ENCODE data around the gene CNOT3. TPM values are rescaled to one million over a fixed set of nuclear protein-coding genes. Genes with fewer than 3 reads are reported as not detected.
A peak's percentile ranks its signal among the peaks of the same experiment; 100 is the strongest.

Gene CNOT3
- total RNA-seq, 4 donors from 2014 or later: 21.6 to 30.3 (median 24.8) TPM

- Histone ChIP-seq H3K4me1 (peaks cover 0 to 6% (median 0%) of the 10 kb centered on the region in 4 donors), H3K36me3 (peaks cover 11 to 100% (median 68%) of the 10 kb centered on the region in 3 donors), H3K27ac (peak overlapping the region in 1 of 4 donors; percentile 11), H3K9me3 (no peaks in the 10 kb centered on the region), H3K4me3 (no peak overlapping the region), H3K27me3 (no peaks in the 10 kb centered on the region)
- 65 to 85% methylated on average over 3 of the region's 3 CpGs for WGBS, 2 donors
- no peak for DNase-seq (ENCODE audit: low spot score in 2 of 2)
- TF ChIP-seq POLR2A (IDR thresholded peaks at IDR 0.05): no peak
- no peak for TF ChIP-seq CTCF (IDR thresholded peaks at IDR 0.05)
- TF ChIP-seq EP300 (IDR thresholded peaks at IDR 0.05): no peak
Observed at GRCh38 chr19:54147676-54148075, 10.1 kb downstream of the CNOT3 start.

- H3K9me3 ChIP-seq: no peaks in the 10 kb centered on the region
- H3K4me3 ChIP-seq: no peak overlapping the region
- H3K27ac ChIP-seq: peak overlapping the region in 1 of 4 donors; percentile 11
- 67 to 84% methylated on average over 11 to 12 of the region's 19 CpGs for WGBS, 2 donors
- TF ChIP-seq EP300 (IDR thresholded peaks at IDR 0.05) (no peak), POLR2A (IDR thresholded peaks at IDR 0.05) (no peak), CTCF (IDR thresholded peaks at IDR 0.05) (no peak)
- peaks cover 7 to 100% (median 68%) of the 10 kb centered on the region in 3 donors for H3K36me3 ChIP-seq
- no peaks in the 10 kb centered on the region for H3K27me3 ChIP-seq
- no peak for DNase-seq (ENCODE audit: low spot score in 2 of 2)
- peaks cover 0 to 11% (median 0%) of the 10 kb centered on the region in 4 donors for H3K4me1 ChIP-seq
Observed at GRCh38 chr19:54148158-54148557, 10.6 kb downstream of the CNOT3 start.

- peaks cover 7 to 100% (median 66%) of the 10 kb centered on the region in 3 donors for H3K36me3 ChIP-seq
Observed at GRCh38 chr19:54149021-54149812, 11.7 kb downstream of the CNOT3 start.

GRCh38 chr19:54151362-54152035 lies 13.9 kb downstream of the CNOT3 start:
- peaks cover 2 to 100% (median 72%) of the 10 kb centered on the region in 3 donors for H3K36me3 ChIP-seq
- TF ChIP-seq EP300 (IDR thresholded peaks at IDR 0.05): no peak
- no peak for TF ChIP-seq CTCF (IDR thresholded peaks at IDR 0.05)
- TF ChIP-seq POLR2A (IDR thresholded peaks at IDR 0.05): no peak
- H3K27me3 ChIP-seq: no peaks in the 10 kb centered on the region
- no peak for DNase-seq (ENCODE audit: low spot score in 2 of 2)
- peaks cover 0 to 15% (median 0%) of the 10 kb centered on the region in 4 donors for H3K4me1 ChIP-seq
- no peak overlapping the region for H3K4me3 ChIP-seq
- 79 to 85% methylated on average over 23 of the region's 23 CpGs for WGBS, 2 donors
- no peak overlapping the region for H3K27ac ChIP-seq
- H3K9me3 ChIP-seq: no peaks in the 10 kb centered on the region

More at GRCh38 chr19:54149021-54149812, 11.7 kb downstream of the CNOT3 start:
- no peak for TF ChIP-seq EP300 (IDR thresholded peaks at IDR 0.05)
- no peak for TF ChIP-seq CTCF (IDR thresholded peaks at IDR 0.05)
- TF ChIP-seq POLR2A (IDR thresholded peaks at IDR 0.05): no peak
- Histone ChIP-seq H3K27ac (no peak overlapping the region), H3K4me1 (peaks cover 0 to 15% (median 0%) of the 10 kb centered on the region in 4 donors), H3K9me3 (no peaks in the 10 kb centered on the region), H3K4me3 (no peak overlapping the region), H3K27me3 (no peaks in the 10 kb centered on the region)
- 87 to 88% methylated on average over 12 of the region's 12 CpGs for WGBS, 2 donors
- no peak for DNase-seq (ENCODE audit: low spot score in 2 of 2)

GRCh38 chr19:54152267-54152666 lies 14.7 kb downstream of the CNOT3 start:
- peaks cover 2 to 100% (median 70%) of the 10 kb centered on the region in 3 donors for H3K36me3 ChIP-seq
- no peak for TF ChIP-seq EP300 (IDR thresholded peaks at IDR 0.05)
- TF ChIP-seq CTCF (IDR thresholded peaks at IDR 0.05): no peak
- TF ChIP-seq POLR2A (IDR thresholded peaks at IDR 0.05): no peak
- H3K27me3 ChIP-seq: no peaks in the 10 kb centered on the region
- DNase-seq (ENCODE audit: low spot score in 2 of 2): no peak
- no peak overlapping the region for H3K4me3 ChIP-seq
- H3K9me3 ChIP-seq: no peaks in the 10 kb centered on the region
- WGBS, 2 donors: 90 to 96% methylated on average over 10 to 11 of the region's 12 CpGs
- peaks cover 0 to 15% (median 0%) of the 10 kb centered on the region in 4 donors for H3K4me1 ChIP-seq
- no peak overlapping the region for H3K27ac ChIP-seq
